Measurements from ENCODE around the gene CORO2B.

CORO2B gene

DNA sequence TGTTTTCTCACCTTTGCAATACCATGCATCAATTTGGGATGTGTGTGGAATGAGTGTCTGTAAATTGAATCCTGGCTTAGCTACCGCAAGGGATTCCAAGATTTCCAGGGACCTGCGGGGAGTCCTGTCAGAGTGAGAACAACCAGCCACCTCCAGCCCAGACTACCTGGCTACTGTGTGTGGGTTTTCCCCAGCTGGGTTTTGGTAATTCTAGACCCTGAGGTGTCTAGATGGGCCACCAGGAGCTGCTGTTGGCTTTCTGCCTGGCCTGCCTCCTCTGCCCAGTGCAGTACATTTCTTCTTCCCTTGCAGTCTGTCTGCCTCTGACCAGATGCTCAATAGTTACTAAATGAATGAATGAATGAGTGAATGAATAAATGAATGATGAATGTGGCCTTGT lies 32.5 kb upstream of the CORO2B start:
- Histone ChIP-seq H3K27me3 (ENCODE audit: insufficient read depth, low read length) (no peaks in the 10 kb centered on the region), H3K36me3 (ENCODE audit: insufficient read depth, low read depth, low read length) (no peaks in the 10 kb centered on the region), H3K4me1 (ENCODE audit: insufficient read depth, low read length) (no peaks in the 10 kb centered on the region), H3K27ac (ENCODE audit: low read length) (no peak overlapping the region), H3K9me3 (ENCODE audit: insufficient read depth, low read depth, low read length) (no peaks in the 10 kb centered on the region), H3K4me3 (ENCODE audit: low read length) (no peak overlapping the region), H3K9ac (ENCODE audit: low read depth, low read length) (no peak overlapping the region)

DNA sequence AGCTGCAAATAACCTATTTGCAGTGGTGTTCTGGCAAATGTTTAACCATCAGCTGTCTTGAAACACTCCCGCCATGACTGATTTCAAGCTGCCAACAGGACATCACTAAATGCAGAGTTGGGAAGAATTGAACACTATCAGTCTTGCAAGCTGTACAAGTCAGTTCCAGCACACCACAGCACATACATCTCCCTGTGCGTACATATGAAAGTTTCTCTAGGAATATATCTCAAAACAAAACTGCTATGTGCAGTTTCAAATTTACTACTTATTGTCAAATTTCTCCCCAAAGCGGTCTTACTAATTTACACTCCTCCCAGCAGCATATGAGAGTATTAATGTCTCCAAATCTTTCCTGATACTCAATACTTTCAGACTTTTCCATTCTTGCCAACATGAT lies 30.4 kb upstream of the CORO2B start:
- H3K9me3 ChIP-seq (ENCODE audit: insufficient read depth, low read depth, low read length) = no peaks in the 10 kb centered on the region
- H3K27ac ChIP-seq (ENCODE audit: low read length) = no peak overlapping the region
- no peak overlapping the region for H3K4me3 ChIP-seq (ENCODE audit: low read length)
- H3K9ac ChIP-seq (ENCODE audit: low read depth, low read length) = no peak overlapping the region
- H3K27me3 ChIP-seq (ENCODE audit: insufficient read depth, low read length) = no peaks in the 10 kb centered on the region
- H3K36me3 ChIP-seq (ENCODE audit: insufficient read depth, low read depth, low read length) = no peaks in the 10 kb centered on the region
- no peaks in the 10 kb centered on the region for H3K4me1 ChIP-seq (ENCODE audit: insufficient read depth, low read length)

DNA sequence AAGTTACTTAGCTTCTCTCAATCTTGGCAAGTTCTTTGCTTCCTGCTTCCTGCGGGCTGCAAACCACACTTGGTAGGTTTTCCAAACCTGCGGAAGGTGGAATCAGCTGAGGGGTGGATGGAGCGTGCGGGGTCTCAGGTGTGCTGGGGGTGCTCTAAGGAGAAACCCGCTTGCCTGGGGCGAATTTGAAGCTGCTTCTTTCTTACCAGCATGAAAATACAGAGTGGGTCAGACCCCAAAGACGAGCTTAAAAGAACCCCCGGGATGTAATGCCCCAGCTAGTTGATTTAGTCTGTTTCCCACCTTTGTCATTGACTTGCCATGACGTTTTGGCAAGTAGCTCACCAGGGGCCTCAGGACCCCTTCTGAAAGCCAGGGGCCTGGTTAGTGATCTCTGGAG lies 28.8 kb upstream of the CORO2B start:
- no peaks in the 10 kb centered on the region for H3K27me3 ChIP-seq (ENCODE audit: insufficient read depth, low read length)
- H3K4me1 ChIP-seq (ENCODE audit: insufficient read depth, low read length) = no peaks in the 10 kb centered on the region
- H3K9me3 ChIP-seq (ENCODE audit: insufficient read depth, low read depth, low read length) = no peaks in the 10 kb centered on the region
- H3K36me3 ChIP-seq (ENCODE audit: insufficient read depth, low read depth, low read length) = no peaks in the 10 kb centered on the region
- no peak overlapping the region for H3K4me3 ChIP-seq (ENCODE audit: low read length)
- H3K9ac ChIP-seq (ENCODE audit: low read depth, low read length) = no peak overlapping the region
- no peak overlapping the region for H3K27ac ChIP-seq (ENCODE audit: low read length)

DNA sequence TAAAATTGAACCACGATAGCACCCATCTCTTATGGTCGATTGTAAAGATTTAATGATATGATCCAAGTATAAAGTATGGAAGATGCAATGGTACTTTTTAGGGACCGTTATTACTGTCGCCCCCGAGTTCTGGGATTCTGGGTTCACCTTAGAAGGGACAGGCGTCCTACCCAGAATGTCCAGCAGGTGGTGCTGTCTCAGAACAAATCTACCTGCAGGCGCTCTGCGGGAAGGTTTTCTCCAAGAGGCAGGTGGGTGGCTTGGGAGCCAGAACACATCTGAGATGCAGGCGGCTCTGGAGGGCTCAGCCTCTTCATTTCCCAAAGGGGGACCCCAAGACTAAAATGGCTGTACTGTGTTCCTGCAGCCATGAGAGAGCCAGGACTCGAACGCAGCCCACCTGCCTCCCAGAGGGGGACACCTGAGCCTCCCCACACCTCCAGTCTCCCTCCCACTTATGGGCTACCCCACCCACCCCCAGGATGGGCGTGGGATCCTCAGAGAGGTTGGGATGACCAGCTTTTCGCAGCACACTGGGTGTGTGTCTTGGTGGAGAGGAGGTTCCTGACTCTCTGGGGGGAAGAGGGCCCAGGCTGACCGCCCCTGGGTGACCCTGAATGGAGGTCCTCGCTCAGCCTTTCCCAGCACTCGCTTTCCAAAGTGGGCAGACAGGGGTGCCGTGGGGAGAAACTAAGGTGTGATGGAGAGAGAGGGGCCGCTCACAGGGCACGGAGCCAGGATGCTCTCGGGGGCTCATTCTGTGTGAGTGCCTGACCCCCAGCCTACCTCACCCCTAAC lies 28.1 kb upstream of the CORO2B start:
- no peak overlapping the region for H3K4me3 ChIP-seq (ENCODE audit: low read length)
- H3K36me3 ChIP-seq (ENCODE audit: insufficient read depth, low read depth, low read length) = no peaks in the 10 kb centered on the region
- H3K9ac ChIP-seq (ENCODE audit: low read depth, low read length) = no peak overlapping the region
- H3K4me1 ChIP-seq (ENCODE audit: insufficient read depth, low read length) = no peaks in the 10 kb centered on the region
- H3K9me3 ChIP-seq (ENCODE audit: insufficient read depth, low read depth, low read length) = no peaks in the 10 kb centered on the region
- H3K27ac ChIP-seq (ENCODE audit: low read length) = no peak overlapping the region
- H3K27me3 ChIP-seq (ENCODE audit: insufficient read depth, low read length) = no peaks in the 10 kb centered on the region

DNA sequence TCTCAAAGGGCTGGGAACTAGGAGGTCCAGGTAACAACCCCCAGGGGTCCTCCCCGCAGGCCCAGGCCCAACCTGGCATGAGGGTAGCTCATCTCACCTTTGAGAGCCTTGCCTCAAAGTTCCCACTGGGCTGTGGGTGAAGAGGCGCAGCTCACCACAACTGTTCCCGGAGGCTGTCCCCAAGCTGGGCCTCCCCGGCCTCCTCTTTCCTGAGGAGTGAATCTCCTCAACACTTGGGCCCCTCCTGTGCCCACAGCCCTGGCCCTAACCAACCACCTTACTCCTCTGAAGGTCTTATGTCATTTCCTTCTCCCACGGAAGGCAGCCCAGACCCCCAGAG lies 27.5 kb upstream of the CORO2B start:
- no peaks in the 10 kb centered on the region for H3K36me3 ChIP-seq (ENCODE audit: insufficient read depth, low read depth, low read length)
- H3K4me1 ChIP-seq (ENCODE audit: insufficient read depth, low read length) = no peaks in the 10 kb centered on the region
- no peak overlapping the region for H3K27ac ChIP-seq (ENCODE audit: low read length)
- no peaks in the 10 kb centered on the region for H3K9me3 ChIP-seq (ENCODE audit: insufficient read depth, low read depth, low read length)
- H3K4me3 ChIP-seq (ENCODE audit: low read length) = no peak overlapping the region
- no peak overlapping the region for H3K9ac ChIP-seq (ENCODE audit: low read depth, low read length)
- H3K27me3 ChIP-seq (ENCODE audit: insufficient read depth, low read length) = no peaks in the 10 kb centered on the region

GRCh38 chr15:68552344-68552743 lies 26.4 kb upstream of the CORO2B start:
- H3K36me3 ChIP-seq (ENCODE audit: insufficient read depth, low read depth, low read length) = no peaks in the 10 kb centered on the region
- no peak overlapping the region for H3K27ac ChIP-seq (ENCODE audit: low read length)
- no peaks in the 10 kb centered on the region for H3K4me1 ChIP-seq (ENCODE audit: insufficient read depth, low read length)
- H3K9ac ChIP-seq (ENCODE audit: low read depth, low read length) = no peak overlapping the region
- no peaks in the 10 kb centered on the region for H3K9me3 ChIP-seq (ENCODE audit: insufficient read depth, low read depth, low read length)
- no peaks in the 10 kb centered on the region for H3K27me3 ChIP-seq (ENCODE audit: insufficient read depth, low read length)
- no peak overlapping the region for H3K4me3 ChIP-seq (ENCODE audit: low read length)

- no peak overlapping the region for H3K4me3 ChIP-seq (ENCODE audit: low read length)
- no peaks in the 10 kb centered on the region for H3K36me3 ChIP-seq (ENCODE audit: insufficient read depth, low read depth, low read length)
- peaks cover 3% of the 10 kb centered on the region for H3K27me3 ChIP-seq (ENCODE audit: insufficient read depth, low read length)
- H3K4me1 ChIP-seq (ENCODE audit: insufficient read depth, low read length) = no peaks in the 10 kb centered on the region
- H3K9ac ChIP-seq (ENCODE audit: low read depth, low read length) = no peak overlapping the region
- no peaks in the 10 kb centered on the region for H3K9me3 ChIP-seq (ENCODE audit: insufficient read depth, low read depth, low read length)
- H3K27ac ChIP-seq (ENCODE audit: low read length) = no peak overlapping the region
These were observed 26.0 kb upstream of the CORO2B start for GRCh38 chr15:68552773-68553172.

DNA sequence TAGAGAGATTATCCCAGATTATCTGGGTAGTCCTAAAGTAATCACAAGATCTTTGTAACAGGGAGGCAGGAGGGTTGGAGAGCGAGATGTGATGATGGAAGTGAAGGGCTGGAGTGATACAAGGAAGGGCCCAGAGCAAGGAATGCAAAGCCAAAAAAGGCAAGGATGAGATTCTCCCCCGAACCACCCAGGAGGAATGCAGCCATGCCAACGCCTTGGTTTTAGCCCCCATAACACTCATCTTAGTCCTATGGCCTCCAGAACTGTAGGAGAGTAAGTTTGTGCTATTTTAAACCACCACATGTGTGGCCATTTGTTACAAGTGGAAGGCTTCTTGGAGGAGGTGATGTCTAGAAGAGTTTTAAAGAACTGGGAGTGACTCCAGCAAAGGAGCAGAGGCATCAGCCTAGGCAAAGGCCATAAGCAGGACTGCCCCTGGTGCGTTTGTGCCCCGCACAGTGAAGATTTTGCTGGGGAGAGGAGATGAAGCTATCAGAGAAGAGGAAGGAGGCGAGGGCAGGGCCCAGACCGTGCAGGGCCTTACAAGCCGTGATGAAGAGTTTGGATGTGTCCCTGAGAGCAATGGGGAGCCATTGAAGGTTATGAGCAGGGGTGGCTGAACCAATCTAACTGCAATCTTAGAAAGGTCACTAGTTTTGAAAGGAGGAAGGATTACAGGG lies 25.3 kb upstream of the CORO2B start:
- H3K4me1 ChIP-seq (ENCODE audit: insufficient read depth, low read length) = peaks cover 2% of the 10 kb centered on the region; the same call in 1 of the 2 replicates
- H3K4me3 ChIP-seq (ENCODE audit: low read length) = no peak overlapping the region
- no peaks in the 10 kb centered on the region for H3K9me3 ChIP-seq (ENCODE audit: insufficient read depth, low read depth, low read length)
- peaks cover 10% of the 10 kb centered on the region for H3K27me3 ChIP-seq (ENCODE audit: insufficient read depth, low read length)
- no peak overlapping the region for H3K9ac ChIP-seq (ENCODE audit: low read depth, low read length)
- H3K36me3 ChIP-seq (ENCODE audit: insufficient read depth, low read depth, low read length) = no peaks in the 10 kb centered on the region
- H3K27ac ChIP-seq (ENCODE audit: low read length) = no peak overlapping the region

GRCh38 chr15:68553994-68554720 lies 24.6 kb upstream of the CORO2B start:
- peaks cover 15% of the 10 kb centered on the region for H3K27me3 ChIP-seq (ENCODE audit: insufficient read depth, low read length)
- no peaks in the 10 kb centered on the region for H3K36me3 ChIP-seq (ENCODE audit: insufficient read depth, low read depth, low read length)
- H3K27ac ChIP-seq (ENCODE audit: low read length) = no peak overlapping the region
- H3K9me3 ChIP-seq (ENCODE audit: insufficient read depth, low read depth, low read length) = no peaks in the 10 kb centered on the region
- H3K4me3 ChIP-seq (ENCODE audit: low read length) = no peak overlapping the region
- H3K9ac ChIP-seq (ENCODE audit: low read depth, low read length) = no peak overlapping the region
- H3K4me1 ChIP-seq (ENCODE audit: insufficient read depth, low read length) = peaks cover 5% of the 10 kb centered on the region; the same call in 1 of the 2 replicates

- H3K27me3 ChIP-seq (ENCODE audit: insufficient read depth, low read length) = peaks cover 15% of the 10 kb centered on the region
- H3K9ac ChIP-seq (ENCODE audit: low read depth, low read length) = no peak overlapping the region
- H3K36me3 ChIP-seq (ENCODE audit: insufficient read depth, low read depth, low read length) = no peaks in the 10 kb centered on the region
- H3K9me3 ChIP-seq (ENCODE audit: insufficient read depth, low read depth, low read length) = no peaks in the 10 kb centered on the region
- no peak overlapping the region for H3K27ac ChIP-seq (ENCODE audit: low read length)
- no peak overlapping the region for H3K4me3 ChIP-seq (ENCODE audit: low read length)
- peaks cover 5% of the 10 kb centered on the region; the same call in 1 of the 2 replicates for H3K4me1 ChIP-seq (ENCODE audit: insufficient read depth, low read length)
These were observed 23.8 kb upstream of the CORO2B start for GRCh38 chr15:68554721-68555678.

GRCh38 chr15:68555679-68556037 lies 23.1 kb upstream of the CORO2B start:
- Histone ChIP-seq H3K36me3 (ENCODE audit: insufficient read depth, low read depth, low read length) (no peaks in the 10 kb centered on the region), H3K27ac (ENCODE audit: low read length) (no peak overlapping the region), H3K4me1 (ENCODE audit: insufficient read depth, low read length) (peaks cover 5% of the 10 kb centered on the region; the same call in 1 of the 2 replicates), H3K4me3 (ENCODE audit: low read length) (no peak overlapping the region), H3K9me3 (ENCODE audit: insufficient read depth, low read depth, low read length) (no peaks in the 10 kb centered on the region), H3K9ac (ENCODE audit: low read depth, low read length) (no peak overlapping the region), H3K27me3 (ENCODE audit: insufficient read depth, low read length) (peaks cover 19% of the 10 kb centered on the region)

Data from iPS-20b (cell line).